Activated CD8-positive, alpha-beta memory T cell treated with anti-CD3 and anti-CD28 coated beads, Interleukin-2, amount 50 U/mL, for 48 hours (primary cell): ENCODE measurements around the gene EVL.

ENCODE experiments used
- DNase-seq: peaks from one replicate; pipeline ENCODE4 v3.0.0-alpha.2; 2020

The EVL gene

DNA sequence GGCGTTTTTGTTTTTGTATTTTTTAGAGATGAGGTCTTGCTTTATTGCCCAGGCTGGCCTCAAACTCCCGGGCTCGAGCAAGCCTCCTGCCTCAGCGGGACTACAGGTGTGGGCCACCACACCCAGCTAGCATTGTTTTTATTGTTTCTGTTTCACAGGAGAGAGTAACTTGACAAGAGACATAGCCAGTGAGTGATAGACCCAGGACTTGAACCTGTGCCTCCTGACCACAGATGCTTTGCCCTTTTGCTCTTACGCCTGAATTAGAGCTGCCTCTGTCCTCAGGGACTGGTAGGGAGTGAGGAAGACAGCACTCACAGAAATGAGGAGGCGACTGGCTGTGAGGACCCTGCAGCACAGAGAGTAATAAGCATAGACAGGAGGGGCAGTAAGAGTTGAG lies 2.3 kb downstream of the EVL start:
- no peak for DNase-seq

DNA sequence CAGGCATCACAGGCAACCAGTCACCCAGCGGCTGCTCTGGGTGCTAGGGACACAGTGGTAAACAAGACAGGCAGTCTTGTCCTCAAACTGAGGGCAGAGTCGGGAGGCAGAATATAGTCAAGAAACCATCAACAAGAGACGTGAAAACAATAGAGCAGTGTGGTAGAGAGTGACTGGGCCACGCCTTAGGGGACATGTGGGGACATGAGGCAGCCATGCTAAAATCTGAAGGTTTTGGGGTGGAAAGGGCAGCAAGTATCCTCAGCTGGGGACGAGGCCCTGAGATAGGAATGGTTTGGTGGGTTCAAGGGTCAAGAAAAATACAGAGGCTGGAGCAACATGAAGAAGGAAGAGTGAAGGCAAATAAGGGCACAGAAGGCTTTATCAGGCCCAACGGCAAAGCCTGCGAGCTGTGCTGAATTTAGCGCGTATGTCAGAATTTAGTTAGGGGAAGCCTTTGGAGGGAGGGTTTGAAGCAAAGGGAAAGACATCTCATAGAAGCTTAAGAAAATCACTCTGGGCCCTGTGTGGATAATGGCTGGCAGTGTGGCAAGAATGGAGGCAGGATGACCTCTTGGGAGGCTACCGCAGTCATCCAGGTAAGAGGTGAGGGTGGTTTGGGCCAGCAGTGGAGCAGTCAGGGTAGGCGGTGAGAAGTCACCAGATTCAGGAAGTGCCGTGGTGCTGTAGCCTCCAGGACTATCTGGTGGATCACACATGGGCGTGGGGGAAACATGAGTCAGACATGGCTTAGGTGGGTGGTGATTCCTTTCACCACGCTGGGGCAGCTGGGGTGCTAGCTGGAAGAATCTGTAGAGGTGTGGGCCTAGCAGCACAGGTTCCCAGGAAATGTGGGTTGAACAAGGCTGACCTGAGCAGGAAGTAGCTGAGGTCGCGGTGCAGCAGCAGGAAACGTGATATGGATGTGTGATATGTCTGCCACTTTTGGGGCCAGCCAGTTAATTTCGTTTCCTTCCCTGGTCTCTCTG lies 3.0 kb downstream of the EVL start:
- DNase-seq: peak; percentile 89

DNA sequence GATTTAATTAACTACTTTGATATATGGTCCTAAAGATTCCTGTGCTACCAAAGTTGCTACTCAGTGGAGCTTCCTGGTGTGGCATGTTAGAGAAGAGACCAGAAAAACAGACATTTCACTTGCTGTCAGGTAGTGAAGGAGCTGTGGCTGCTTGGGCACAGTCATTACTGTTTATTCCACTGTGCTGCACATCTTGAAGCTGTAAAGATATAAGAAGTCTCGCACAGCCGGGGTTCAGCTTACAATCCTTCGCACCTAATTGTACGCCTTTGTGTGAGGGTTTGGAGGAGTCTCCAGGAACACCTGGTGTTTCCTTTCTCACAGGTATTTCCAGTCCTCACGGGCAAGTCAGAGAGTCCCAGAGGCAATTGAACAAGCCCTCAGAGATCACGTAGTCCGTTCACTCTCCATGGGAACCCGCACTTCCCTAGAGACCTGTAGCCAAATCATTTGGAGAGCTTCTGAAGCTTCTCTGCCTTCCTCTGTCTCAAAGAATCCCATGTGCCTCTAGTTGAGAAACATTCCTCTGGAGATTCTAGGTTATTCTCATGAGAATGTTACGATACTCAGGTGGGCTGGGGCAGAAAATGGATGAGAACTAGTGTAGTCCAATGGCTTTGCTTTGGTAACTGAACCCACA lies 4.1 kb downstream of the EVL start:
- no peak for DNase-seq

DNA sequence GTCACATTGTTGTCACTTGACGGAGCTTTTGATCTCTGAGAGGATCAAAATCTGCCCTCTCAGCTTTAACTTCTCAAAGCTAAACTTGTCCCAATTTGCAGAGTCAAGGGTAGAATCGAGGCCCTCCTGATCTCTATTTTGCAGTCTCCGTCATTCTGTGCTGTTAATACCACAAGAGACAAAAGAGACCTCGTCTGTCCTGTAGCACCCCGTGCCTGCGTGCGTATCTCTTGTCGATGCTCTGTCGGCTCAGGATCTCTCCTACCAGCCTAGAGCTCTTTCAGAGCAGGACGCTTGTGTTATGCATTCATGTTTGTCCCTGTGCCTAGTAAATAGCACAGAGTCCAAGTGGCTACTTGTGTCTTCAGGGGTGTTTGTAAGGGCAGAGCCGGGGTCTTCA lies 5.1 kb downstream of the EVL start:
- no peak for DNase-seq

DNA sequence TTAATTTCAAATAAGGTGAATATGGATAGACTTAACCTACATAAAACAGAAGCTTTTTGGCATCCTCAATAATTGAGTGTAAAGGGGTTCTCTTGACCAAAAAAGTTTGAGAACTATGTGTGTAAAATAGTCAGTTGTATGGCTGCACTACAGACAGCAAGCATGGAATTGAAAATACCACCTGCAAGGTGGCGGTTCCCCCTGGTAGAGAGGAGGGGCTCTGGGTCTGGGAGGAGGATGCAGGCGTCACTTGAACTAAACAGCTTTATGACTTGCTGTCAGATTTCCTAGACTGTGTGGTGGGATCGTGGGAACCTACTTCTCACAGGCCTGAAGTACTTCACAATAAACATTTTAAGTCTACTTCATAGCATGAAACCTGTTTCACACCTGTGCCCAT lies 6.3 kb downstream of the EVL start:
- no peak for DNase-seq

DNA sequence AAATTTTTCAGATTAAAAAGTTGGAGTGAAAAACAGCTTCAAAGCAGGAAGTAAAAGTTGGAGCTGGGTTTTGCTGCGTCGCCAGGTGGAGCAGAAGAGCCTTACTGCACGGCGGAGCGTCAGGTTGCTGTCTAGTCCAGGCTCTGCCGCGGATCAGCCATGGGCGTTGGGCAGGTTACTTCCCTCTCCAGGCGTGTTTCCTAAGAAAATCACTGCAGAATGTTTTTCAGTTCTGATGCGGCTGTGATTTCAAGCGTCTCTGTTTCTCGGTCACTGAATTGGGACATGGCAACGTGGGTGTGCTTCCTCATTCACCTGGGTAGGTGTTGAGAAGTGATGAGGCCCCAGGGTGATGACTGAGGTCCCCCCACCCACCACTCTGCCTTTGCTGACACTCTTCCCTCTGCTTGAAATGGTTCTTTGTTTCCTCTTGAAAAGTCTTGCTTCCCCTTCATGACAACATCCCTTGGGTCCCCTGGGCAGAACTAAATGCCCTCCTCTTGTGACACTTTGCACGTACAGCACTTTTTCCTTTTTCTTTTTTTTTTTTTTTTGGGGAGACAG lies 7.6 kb downstream of the EVL start:
- DNase-seq: peak; percentile 74

DNA sequence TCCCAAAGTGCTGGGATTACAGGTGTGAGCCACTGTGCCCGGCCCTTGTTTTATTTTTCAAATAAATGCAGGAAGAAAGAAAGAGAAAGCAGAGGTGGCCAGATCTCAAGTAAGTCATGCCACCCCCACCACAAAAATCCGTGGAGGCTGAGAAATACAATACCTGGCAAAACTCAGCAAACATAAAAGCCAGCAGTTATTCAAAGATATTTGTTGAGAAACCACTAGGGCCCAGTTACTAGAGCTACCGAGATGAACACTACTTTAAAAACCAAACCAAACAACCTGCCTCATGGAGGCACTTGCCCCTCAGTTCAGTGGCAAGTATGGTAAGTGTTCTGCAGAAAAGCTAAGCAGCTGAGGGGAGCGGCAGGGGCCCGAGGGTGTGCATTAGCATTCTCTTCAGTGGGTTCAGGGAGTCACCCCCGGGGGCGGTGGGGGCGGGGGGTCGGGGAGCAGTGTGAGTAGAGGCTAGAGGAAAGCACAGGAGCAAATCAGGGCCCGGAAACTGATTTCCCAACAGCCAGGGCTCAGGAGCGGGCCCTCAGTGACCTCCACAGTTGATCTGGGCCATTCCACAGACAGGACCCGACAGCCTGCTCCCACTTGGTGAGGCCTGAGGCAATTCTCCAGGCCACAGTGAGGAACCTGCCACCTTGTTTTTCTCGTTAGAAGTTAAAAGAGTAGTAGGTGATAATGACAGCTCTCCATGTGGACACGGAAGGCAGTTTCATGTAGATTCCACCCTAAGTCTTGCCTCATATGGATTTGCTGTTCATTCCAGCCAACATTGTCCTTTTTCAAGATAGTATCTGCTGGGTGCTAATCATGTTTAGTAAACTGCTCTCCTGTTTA lies 8.6 kb downstream of the EVL start:
- DNase-seq: no peak

DNA sequence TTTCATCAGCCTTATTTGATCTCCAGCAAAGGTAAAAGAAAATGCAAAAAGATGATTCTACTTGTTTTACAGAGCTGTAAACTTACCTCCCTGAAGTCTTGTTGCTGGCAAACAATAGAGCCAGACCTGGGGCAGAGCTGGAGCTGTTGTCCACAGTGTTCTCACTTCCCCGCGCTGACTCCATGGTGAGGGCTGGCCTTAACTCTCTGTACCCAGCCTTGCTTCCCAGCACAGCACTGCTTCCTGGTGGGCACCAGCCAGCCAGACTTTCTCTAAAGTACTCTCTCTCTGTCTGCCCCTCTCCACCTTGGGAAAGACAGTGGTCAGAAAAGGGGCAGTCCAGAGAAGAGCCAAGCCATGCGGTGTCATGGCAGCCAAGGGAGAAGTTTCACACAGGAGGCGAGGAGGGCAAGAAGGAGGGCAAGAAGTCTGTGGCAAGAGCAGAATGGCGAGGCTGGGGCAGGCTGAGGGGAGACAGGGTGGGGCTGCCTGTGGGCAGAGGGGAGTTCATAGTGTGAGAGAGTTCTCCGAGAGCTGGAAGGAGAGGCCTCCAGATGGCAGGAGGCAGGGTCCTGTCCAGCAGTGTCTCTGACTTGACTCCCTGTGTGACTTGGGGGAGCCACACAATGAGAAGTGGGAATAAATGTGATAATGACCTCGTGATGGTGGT lies 9.3 kb downstream of the EVL start:
- no peak for DNase-seq

DNA sequence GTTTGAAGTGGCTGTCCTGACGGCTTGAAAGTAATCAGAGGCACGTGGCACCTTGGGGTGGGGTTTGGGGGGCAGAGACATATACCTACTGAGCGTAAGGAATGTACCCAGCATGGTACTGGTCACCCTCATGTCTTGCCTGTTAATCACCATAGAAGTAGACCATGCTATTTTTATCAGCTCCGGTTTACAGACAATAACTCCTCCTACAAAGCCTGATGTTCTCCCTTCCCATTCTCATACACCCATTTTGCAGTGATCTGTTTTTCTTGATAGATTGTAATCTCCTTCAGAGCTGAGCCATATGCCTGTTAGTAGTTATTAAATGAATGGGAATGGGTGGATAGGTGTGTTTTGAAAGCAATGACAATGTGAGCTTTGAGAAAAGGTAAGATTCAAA lies 10.5 kb downstream of the EVL start:
- DNase-seq: no peak

DNA sequence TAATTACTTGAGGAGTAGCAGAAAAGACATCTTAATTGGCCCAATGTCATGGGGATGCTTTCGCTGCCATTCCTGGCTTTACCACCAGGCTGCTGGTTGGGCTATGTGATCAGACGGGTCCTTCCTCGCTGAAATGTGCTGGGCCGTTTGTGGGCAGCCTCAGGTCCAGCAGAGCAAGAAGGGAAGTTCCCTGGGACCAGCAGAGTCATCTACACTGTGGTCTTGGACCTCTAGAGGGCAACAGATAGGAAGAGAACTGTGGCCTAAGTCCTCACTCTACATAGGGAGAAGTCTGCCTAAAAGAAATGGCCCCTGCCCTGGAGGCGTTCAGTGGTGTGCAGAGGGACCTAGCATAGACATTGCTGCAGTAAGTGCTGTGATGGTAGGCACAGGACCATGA lies 10.9 kb downstream of the EVL start:
- DNase-seq: no peak

DNA sequence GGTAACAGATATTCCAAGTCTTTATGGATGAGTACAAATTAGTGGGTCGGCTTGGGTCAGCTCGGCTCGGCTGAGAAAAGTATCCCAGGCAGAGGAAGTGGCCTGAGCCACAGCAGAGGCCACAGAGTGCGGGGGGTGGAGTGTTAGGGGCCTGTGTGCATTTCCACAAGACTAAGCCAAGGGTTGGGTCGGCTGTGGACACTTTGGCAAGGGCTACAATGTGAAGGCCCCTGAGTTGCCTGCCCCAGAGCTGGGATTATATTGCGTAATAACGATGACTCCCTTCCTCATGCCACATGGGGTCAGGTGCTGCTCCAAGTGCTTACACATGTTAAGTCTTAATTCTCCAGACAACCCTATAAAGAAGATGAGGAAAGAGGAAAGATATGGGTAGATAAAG lies 11.4 kb downstream of the EVL start:
- DNase-seq: no peak

DNA sequence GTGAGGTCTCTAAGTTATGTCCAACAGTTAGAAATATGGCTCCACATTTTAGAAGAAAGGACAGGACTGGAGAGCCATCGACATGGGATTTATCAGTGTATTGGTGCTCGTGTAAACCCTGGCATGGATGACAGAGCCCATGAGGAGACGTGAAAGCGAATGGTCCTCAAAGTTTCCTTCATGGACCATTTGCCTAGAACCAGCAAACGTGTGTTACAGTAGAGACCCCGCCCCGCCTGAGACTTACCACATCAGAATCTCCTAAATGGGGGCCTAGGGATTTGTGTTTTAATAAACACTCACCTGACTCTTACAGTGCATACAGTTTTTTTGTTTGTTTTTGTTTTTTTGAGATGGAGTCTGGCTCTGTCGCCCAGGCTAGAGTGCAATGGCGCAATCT lies 12.2 kb downstream of the EVL start:
- peak; percentile 43 for DNase-seq

DNA sequence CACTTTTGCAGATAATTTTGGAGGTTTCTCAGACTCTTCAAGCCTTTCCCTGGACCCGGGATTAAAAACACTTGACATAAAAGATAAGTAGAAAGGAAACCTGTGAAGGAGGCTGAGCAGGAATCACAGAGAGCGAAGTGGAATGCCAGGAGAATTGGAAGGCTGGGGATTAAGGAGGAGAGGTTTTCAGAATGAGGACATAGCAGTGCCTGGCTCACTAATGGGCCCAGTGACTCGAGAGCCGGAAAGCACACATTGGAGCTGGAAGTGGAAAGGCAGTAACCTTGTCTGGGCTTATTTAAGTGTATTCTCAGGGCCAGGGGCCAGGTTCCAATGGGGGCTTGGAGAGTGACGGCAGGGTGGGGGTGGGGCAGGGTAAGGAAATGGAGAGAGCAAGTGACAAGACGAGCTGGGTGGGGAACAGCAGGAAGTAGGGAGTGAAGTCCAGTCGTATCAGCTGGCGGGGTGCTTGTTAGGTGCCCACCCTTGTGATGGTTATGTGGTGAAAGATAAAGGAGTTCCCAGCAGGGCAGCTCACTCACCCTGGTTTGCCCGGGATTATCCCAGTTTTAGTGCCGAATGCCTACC lies 13.1 kb downstream of the EVL start:
- peak; percentile 56 for DNase-seq

DNA sequence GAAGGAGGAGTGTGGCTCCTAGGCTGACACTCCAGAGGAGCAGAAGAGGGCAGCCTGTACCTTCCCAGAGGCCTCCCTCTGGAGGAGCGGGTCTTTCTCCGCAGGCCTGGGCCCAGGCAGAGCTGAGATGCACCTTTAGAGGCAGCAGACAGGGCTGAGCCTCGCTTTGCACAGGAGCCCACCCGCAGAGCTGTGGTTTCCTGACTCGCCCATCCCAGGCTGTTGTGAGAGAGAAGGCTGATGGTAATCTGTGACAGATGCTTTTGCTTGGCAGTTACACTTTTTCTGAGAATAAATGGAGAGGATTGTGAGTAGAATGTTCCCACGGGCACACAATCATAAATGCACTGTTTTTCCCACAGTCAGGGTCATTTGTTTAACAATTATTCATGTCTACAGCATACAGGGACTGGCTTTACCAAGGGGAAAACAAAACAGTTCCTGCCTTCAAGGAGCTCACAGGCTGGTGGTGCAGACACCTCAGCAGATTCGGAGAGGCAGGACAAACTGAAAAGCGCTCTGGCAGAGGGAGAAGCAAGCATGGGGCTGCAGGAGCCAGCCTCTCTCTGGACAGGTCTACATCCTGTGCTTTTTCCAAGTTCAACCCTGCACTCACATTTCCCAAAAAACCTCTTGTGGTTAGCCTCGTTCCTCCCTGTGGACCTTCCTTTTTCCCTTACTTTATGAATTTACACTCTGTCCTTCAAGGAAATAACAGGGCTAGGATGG lies 13.9 kb downstream of the EVL start:
- peak; percentile 86 for DNase-seq

DNA sequence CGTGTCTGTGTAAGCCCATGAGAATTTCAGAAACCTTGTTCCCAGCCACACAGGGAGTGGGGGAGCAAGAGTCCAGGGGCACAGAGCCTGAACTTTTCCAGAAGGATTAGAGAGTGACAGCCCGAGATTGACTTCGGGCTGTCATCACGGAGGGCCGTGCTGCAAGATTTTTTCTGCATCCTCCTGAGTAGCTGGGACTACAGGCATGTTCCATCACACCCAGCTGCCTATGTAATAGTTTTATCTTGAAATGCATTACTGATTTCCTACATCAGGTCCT lies 14.4 kb downstream of the EVL start:
- peak; percentile 52 for DNase-seq

DNA sequence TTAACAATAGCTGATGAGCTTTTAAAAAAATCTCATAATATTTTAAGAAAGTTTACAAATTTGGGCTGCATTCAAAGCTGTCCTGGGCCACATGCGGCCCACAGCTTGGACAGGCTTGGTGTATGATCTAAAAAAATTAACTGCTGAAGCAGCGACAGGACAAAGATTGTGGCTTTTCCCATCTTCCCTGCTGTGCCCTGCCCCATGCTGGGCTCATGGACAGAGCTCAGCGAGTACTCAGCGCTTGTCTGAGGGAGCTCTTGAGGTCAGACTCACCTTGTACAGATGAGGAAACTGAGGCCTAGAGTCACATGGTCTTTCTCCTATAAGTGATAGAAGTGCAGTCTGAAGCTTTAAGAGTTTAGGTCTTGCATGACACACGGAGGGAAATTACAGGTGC lies 15.0 kb downstream of the EVL start:
- DNase-seq: peak; percentile 55

DNA sequence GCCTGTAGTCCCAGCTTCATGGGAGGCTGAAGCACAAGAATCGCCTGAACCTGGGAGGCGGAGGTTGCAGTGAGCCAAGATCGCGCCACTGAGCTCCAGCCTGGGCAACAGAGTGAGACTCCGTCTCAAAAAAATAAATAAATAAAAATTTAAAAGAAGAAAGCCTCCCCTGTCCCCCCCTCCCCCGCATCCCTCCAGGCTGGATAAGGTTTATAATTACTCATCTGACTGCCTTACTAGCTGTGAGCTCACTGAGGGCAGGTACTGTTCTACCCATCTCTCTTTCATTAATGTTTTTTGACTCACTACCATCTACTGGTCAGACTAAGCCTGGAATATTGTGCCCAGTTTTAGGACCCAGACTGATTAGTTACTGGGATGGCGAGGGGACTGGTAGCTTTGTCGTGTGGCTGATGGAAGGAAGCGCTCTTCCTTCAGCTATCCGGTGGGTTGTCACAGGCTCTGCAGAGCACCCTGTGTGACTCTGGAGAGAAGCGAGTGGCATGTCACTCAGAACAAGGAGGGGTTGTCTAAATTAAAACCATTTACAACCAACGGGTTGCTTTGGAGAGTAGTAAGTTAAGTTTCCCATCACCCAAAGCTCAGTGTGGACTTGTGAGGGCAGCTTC lies 16.9 kb downstream of the EVL start:
- peak; percentile 54 for DNase-seq

DNA sequence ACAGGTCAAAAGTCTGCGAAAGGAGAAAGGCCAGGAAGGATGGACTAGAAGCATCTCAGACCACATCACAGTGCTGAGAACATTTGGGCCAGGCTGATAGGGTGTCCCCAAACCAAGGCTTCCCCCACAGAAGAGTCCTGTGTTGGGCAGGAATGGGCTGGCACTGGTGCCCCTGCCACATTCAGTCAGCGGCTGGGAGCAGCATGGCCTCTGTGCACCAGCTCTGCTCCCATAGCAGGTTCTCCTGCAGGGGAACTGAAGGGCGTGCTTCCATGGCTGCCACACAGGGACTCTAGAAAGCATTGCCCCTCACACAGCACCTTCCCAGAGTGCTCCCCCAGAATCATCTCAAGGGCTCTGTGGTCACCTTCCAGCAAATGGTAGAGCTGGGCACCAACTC lies 17.5 kb downstream of the EVL start:
- DNase-seq: peak; percentile 54

DNA sequence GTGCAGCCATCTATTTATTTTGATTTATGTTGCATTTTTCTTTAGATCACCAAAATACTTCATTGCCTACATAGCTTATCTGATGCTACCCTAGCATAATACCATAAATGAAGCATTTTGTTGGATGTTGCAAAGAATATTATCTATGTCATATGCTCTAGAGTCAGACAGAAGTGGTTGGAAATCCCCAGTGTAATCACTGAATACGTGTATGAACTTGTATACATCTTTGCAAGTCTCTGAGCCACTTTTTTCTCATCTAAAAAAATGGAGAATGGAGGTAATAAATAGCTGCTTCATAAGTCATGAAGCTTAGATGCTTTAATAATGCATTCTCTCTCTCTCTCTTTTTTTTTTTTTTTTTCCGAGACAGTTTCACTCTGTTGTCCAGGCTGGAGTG lies 18.5 kb downstream of the EVL start:
- no peak for DNase-seq

DNA sequence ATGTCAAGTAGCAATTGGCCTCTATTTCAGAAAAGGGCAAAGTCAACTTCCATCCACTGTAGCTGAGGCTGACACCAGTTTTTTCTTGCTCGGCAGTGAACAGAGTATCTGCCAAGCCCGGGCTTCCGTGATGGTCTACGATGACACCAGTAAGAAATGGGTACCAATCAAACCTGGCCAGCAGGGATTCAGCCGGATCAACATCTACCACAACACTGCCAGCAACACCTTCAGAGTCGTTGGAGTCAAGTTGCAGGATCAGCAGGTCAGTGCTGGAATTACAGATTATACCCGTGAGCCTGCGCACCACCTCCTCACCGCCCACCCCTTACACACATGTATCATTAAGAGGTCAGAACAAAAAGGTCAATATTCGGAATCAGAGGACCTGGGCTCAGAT lies 19.4 kb downstream of the EVL start:
- DNase-seq: peak; percentile 47

DNA sequence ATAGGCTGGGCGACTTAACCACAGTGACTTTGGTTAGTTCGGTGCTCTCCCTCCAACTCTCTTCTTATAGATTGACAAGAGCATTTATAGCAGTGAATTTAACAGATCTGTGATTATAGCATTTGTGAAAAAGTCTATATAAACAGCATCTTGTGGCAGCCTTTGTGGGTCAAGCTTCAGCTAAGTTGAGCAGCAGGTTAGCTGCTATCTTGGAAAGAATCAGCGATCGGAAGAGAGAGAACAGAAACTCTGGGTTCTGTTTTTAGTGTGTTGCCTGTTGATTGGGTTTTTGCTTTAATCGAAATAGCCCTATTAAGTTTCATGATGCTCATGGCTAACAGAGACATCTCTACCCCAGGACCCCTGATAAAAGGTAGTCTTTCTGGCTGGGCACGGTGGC lies 20.2 kb downstream of the EVL start:
- peak; percentile 35 for DNase-seq
